HG03139 (cell line): ENCODE measurements around the gene PYGL.
A peak's percentile ranks its signal among the peaks of the same experiment; 100 is the strongest.

Experiments used
- ATAC-seq: cut with Tn5 transposase; IDR thresholded peaks from one replicate; pipeline ENCODE4 v1.9.1; 2021; ENCODE audit not compliant: unreplicated experiment

The PYGL gene

GRCh38 chr14:50875359-50876070 is 68.8 kb downstream of the PYGL start:
- ATAC-seq: peak; percentile 96

- ATAC-seq: no peak
These were observed 69.5 kb downstream of the PYGL start for GRCh38 chr14:50874757-50875156.

- no peak for ATAC-seq
These were observed 72.2 kb downstream of the PYGL start, which contains the start of gene ABHD12B for GRCh38 chr14:50871914-50872732. ABHD12B (plus strand) TSS chr14:50872053; CDS start chr14:50872175, 122 bp downstream.

- ATAC-seq: no peak
These were observed 73.1 kb downstream of the PYGL start for GRCh38 chr14:50871228-50871627.

GRCh38 chr14:50865391-50866076 is 78.7 kb downstream of the PYGL start:
- ATAC-seq: no peak

- ATAC-seq: no peak
These were observed 79.3 kb downstream of the PYGL start for GRCh38 chr14:50864946-50865345.

- ATAC-seq: no peak
These were observed 80.0 kb downstream of the PYGL start for GRCh38 chr14:50864237-50864636.

GRCh38 chr14:50862036-50862570 is 82.2 kb downstream of the PYGL start:
- no peak for ATAC-seq

GRCh38 chr14:50860478-50861086 is 83.7 kb downstream of the PYGL start:
- no peak for ATAC-seq

GRCh38 chr14:50859296-50859624 is 85.0 kb downstream of the PYGL start:
- no peak for ATAC-seq

GRCh38 chr14:50856660-50857059 is 87.6 kb downstream of the PYGL start:
- no peak for ATAC-seq

GRCh38 chr14:50855558-50855957 is 88.7 kb downstream of the PYGL start:
- no peak for ATAC-seq
